Pancreas (tissue), 10 donors: ENCODE data around the gene OR10G7. TPM values are rescaled to one million over a fixed set of nuclear protein-coding genes. Genes with fewer than 3 reads are reported as not detected.

Experiments
- ATAC-seq, 4 donors: fragments of 200-7000 bp; cut with Tn5 transposase; one replicate each; pipeline versions ENCODE4 v1.8.0 to v1.9.1; 2020; ENCODE audit warnings: mild to moderate bottlenecking in 4 of 4, moderate library complexity in 4 of 4
- DNase-seq, 6 donors: peaks; one replicate each; pipeline ENCODE4 v3.0.0-alpha.2; 2020
- FAIRE-seq: peaks from 2 replicates; lab custom pipeline; 2012; peaks lifted over from hg19 to GRCh38; lab: Jason Lieb, UNC
- H3K27ac ChIP-seq, 4 donors: fragments of 200-600 bp; sonication (generic); 1 replicate in 3 of 4; 2 replicates in 1 of 4; pipeline versions ENCODE4 v1.5.0 to v1.8.0; 2020
- H3K27me3 ChIP-seq, 4 donors: fragments of 200-600 bp; one replicate each; pipeline ENCODE4 v1.8.0; 2021
- H3K36me3 ChIP-seq, 3 donors: fragments of 200-600 bp; sonication (generic) in 1 of 3; one replicate each; pipeline versions ENCODE4 v1.5.0 to v1.8.0; 2020 to 2021
- H3K4me1 ChIP-seq, 3 donors: fragments of 200-600 bp; one replicate each; pipeline ENCODE4 v1.8.0; 2021
- H3K4me3 ChIP-seq, 4 donors: fragments of 200-600 bp; sonication (generic) in 2 of 4; one replicate each; pipeline versions ENCODE4 v1.5.0 to v1.8.0; 2020 to 2021
- H3K9me3 ChIP-seq, 4 donors: fragments of 200-600 bp; one replicate each; pipeline ENCODE4 v1.8.0; 2021
- CTCF ChIP-seq, 4 donors: fragments of 200-600 bp; sonication (generic) in 3 of 4; IDR thresholded peaks; one replicate each; pipeline versions ENCODE4 v1.5.0 to v1.8.0; 2021; ENCODE audit warnings: antibody characterized with exemption in 4 of 4
- WGBS, 2 donors: extraction: QIAGEN DNeasy Blood & Tissue Kit; methylation state at CpG; one replicate each; pipeline ENCODE4 v1.1.7; 2013; 5-methylcytosine and 5-hydroxymethylcytosine counted together
- intact Hi-C, 3 donors: fragments of 100-400 bp; cut with DNase I; formaldehyde crosslinking; loops; one replicate each; pipeline versions ENCODE4 v1.11.1 to v1.14.2; 2022
- polyA plus RNA-seq, 2 donors: library from polyadenylated mRNA; stranded (reverse); fragments of 200-250 nt; gene quantifications; one replicate each; pipeline ENCODE4 v1.2.3, GENCODE V29; 2013
- total RNA-seq, 6 donors: library from RNA; stranded (reverse); fragmentation: NEBNext Ultra II Directional in 4 of 6; extraction: Animal tissue kit (Norgen Biotek cat#: 25700) in 4 of 6; gene quantifications; one replicate each; pipeline versions ENCODE4 v1.2.1 to v1.2.4, GENCODE V29; 2021 to 2023
- donor health status: healthy with polysubstance abuse.
- donor health status: DM: no; HTN: no; CAD: no; lungs with moderate emphysema.
- donor health status: DM: no; HTN: no; CAD: no.
- donor health status: control.
- donor health status: control.
- donor health status: Bipolar disorder and iron deficiency.
- donor health status: DM: yes; HTN: yes; CAD: no.
- donor health status: DM: no; HTN: no; CAD: no.
- donor health status: DM: no; HTN: no; CAD: no.
- donor health status: DM: yes; HTN: yes; CAD: no.

Gene OR10G7
- total and polyA plus RNA-seq, 8 donors: 0.05 TPM; not detected in 7

- ATAC-seq: no peak
- Histone ChIP-seq H3K4me3 (no peak overlapping the region), H3K27ac (no peak overlapping the region), H3K36me3 (no peaks in the 10 kb centered on the region), H3K4me1 (peaks cover 0 to 2% (median 0%) of the 10 kb centered on the region in 3 donors), H3K27me3 (no peaks in the 10 kb centered on the region), H3K9me3 (no peaks in the 10 kb centered on the region)
- intact Hi-C loops: loop anchor here in 1 of 3 donors (10.0 kb wide), 2 partner anchors 263 to 523 kb away; no protein-coding TSS in a partner anchor
- TF ChIP-seq CTCF (IDR thresholded peaks at IDR 0.05): no peak
- FAIRE-seq: no peak
- WGBS, 2 donors: 86 to 87% methylated on average over 8 of the region's 8 CpGs
- no peak for DNase-seq
Measured at GRCh38 chr11:124072147-124072546, 31.0 kb upstream of the OR10G7 start.

GRCh38 chr11:124071623-124071948 is 30.5 kb upstream of the OR10G7 start:
- Histone ChIP-seq H3K36me3 (no peaks in the 10 kb centered on the region), H3K27me3 (no peaks in the 10 kb centered on the region), H3K4me1 (peaks cover 0 to 2% (median 0%) of the 10 kb centered on the region in 3 donors), H3K9me3 (no peaks in the 10 kb centered on the region), H3K4me3 (no peak overlapping the region), H3K27ac (no peak overlapping the region)
- ATAC-seq (no peak), DNase-seq (no peak), FAIRE-seq (no peak)
- intact Hi-C loops: loop anchor here in 1 of 3 donors (10.0 kb wide), 2 partner anchors 263 to 523 kb away; no protein-coding TSS in a partner anchor
- TF ChIP-seq CTCF (IDR thresholded peaks at IDR 0.05): peak in 1 of 4 donors; percentile 9
- 51 to 62% methylated on average over 4 of the region's 4 CpGs for WGBS, 2 donors

GRCh38 chr11:124070915-124071622 is 29.9 kb upstream of the OR10G7 start:
- FAIRE-seq: peak; percentile 78
- H3K36me3 ChIP-seq: no peaks in the 10 kb centered on the region
- peaks cover 0 to 2% (median 0%) of the 10 kb centered on the region in 3 donors for H3K4me1 ChIP-seq
- WGBS, 2 donors: 2 to 11% methylated on average over 8 of the region's 8 CpGs
- H3K4me3 ChIP-seq: no peak overlapping the region
- peak; percentile 72 to 84 (median 74) for ATAC-seq
- H3K27ac ChIP-seq: no peak overlapping the region
- H3K27me3 ChIP-seq: no peaks in the 10 kb centered on the region
- H3K9me3 ChIP-seq: no peaks in the 10 kb centered on the region
- peak; percentile 52 to 80 (median 66) for DNase-seq
- peak; percentile 50 to 80 (median 58) for TF ChIP-seq CTCF (IDR thresholded peaks at IDR 0.05)
- intact Hi-C loops: loop anchor here in 1 of 3 donors (10.0 kb wide), 2 partner anchors 264 to 524 kb away; no protein-coding TSS in a partner anchor

DNA sequence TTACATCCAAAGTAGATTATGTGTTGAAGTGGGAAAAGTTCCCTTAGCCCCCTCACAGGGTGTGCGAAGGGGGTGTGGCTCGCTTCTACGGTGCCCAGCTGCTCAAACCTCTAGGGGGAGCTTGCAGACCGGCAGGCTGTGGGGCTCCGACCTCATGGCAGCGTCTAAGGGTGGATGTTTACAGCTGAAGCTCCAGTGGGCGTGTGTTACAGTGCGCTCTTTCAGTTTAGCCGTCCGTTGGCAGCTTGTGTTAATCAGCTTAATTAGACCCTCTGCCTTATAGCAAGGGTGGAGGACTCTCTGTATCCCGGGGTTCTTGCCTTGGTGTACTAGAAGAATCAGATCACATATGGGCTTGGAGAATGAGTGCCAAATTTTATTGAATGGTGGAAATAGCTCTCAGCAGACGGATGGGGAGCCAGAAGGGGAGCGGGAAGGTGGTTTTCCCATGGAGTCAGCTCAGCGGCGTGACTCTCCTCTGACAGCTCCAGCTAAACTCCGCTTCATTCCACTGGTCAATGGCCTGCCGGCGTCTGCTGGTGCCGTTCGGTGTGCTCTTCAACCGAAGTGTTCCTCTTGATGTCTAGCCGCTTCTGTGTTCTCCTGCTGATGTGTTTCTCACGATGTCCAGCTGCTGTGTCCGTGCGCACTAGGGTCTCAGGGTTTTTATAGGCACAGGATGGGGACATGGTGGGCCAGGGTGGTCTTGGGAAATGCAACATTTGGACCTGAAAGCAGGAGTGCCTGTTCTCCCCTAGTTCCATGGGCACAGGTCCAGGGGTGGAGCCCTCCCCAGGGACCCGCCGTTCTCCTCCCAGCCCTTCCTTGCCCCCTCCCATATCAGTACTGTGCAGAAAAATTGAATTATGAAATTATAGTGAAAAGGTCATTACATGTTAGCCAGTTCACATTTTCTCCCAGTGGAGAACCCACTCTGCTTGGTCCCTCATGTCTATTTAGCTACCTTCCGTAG is 28.6 kb upstream of the OR10G7 start:
- ATAC-seq (peak in 3 of 4 donors; percentile 82 to 89 (median 84)), FAIRE-seq (no peak), DNase-seq (peak; percentile 11 to 69 (median 48))
- Histone ChIP-seq H3K4me1 (peaks cover 0 to 2% (median 0%) of the 10 kb centered on the region in 3 donors), H3K27me3 (no peaks in the 10 kb centered on the region), H3K27ac (no peak overlapping the region), H3K4me3 (peak overlapping the region in 1 of 4 donors; percentile 22), H3K36me3 (no peaks in the 10 kb centered on the region), H3K9me3 (no peaks in the 10 kb centered on the region)
- TF ChIP-seq CTCF (IDR thresholded peaks at IDR 0.05): peak in 2 of 4 donors; percentile 12 to 25
- WGBS, 2 donors: 38 to 46% methylated on average over 28 of the region's 28 CpGs
- intact Hi-C loops: loop anchor here in 1 of 3 donors (10.0 kb wide), 2 partner anchors 265 to 525 kb away; no protein-coding TSS in a partner anchor
